ENCODE data around the gene RMDN2.
A peak's percentile ranks its signal among the peaks of the same experiment; 100 is the strongest.
"Not testable (repeated sequence)": the region's sequence is repeated elsewhere in the genome, so short reads cannot be mapped to it uniquely, and the experiment has no call there.

RMDN2 gene

DNA sequence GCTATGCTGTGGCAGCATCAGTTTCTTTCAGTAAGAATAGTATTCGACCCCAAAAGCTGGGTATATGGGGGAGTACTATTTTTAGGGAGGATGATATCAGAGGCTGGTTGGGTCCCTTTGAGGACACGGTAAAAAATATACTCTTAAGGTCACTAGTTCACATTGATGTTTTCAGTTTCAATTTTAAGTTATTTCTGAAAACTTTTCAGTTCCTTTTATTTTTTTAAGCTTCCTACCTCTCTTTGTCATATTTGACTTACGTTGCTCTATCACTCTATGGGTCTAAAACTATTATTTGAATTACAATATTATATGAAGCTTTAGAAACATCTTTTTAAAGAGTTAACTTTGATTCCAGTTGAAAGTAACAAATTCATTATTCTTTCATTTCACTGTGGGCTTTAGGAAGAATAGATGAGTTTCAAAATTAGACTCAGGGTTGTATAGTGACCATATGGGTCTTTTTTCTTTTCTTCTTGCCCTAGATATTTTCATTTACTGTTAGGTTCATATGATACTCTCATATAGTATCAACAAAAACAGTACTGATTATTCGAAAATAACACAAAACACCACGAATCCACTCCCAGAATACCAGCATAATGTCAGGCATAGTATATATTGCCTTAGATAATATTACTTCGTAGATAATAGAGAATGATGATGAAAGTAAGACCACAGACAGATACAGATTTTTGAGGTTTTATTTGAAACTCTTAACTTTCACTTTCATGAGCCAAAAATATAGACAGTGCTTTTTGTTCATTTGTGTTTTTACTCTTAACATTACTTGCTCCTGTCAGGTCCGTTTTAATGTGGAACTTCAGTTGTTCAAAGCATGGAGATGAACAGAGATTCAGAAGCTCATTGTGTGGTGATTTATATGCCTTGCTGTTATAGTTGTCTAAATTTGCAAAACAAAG lies 9.8 kb downstream of the RMDN2 start:
- DNase-seq: peak in 1 of 2 donors; percentile 26

- DNase-seq: not testable (repeated sequence)
These were observed 12.5 kb downstream of the RMDN2 start for GRCh38 chr2:37937568-37937967.

DNA sequence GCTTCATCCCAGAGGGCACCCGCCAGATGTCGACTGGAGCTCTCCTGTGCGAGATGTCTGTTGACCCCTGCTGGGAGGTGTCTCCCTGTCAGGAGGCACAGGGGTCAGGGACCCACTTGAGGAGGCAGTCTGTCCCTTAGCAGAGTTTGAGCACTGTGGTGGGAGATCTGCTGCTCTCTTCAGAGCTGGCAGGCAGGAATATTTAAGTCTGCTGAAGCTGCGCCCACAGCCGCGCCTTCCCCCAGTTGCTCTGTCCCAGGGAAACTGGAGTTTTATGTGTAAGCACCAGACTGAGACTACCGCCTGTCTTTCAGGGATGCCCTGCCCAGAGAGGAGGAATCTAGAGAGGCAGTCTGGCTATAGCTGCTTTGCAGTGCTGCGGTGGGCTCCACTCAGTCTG lies 16.2 kb downstream of the RMDN2 start:
- DNase-seq: not testable (repeated sequence)

- no peak for DNase-seq
These were observed 19.2 kb downstream of the RMDN2 start for GRCh38 chr2:37944268-37944667.

GRCh38 chr2:37947306-37947705 lies 22.2 kb downstream of the RMDN2 start:
- DNase-seq: no peak

GRCh38 chr2:37962018-37962739 lies 37.1 kb downstream of the RMDN2 start:
- DNase-seq: not testable (repeated sequence)

GRCh38 chr2:37962740-37963121 lies 37.6 kb downstream of the RMDN2 start:
- not testable (repeated sequence) for DNase-seq

- DNase-seq: not testable (repeated sequence)
These were observed 38.8 kb downstream of the RMDN2 start for GRCh38 chr2:37963901-37964300.

GRCh38 chr2:37966326-37966725 lies 41.2 kb downstream of the RMDN2 start:
- DNase-seq: no peak

- no peak for DNase-seq
These were observed 44.6 kb downstream of the RMDN2 start for GRCh38 chr2:37969731-37970130.

DNA sequence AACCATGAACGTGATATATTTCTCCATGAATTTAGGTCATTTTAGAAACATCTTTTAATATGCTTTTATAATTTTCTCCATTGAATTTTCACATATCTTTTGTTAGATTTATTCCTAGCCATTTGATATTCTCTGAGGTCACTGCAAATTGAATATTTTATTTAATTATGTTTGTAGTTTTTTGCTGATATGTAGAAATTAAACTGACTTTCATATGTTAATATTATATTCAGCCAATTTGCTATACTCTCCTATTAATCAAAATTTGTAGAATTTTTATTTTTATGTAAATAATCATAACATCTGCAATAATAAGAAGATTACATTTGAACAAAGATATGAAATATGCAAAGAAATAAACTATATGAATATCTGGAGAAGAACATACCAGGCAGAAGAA lies 46.9 kb downstream of the RMDN2 start:
- DNase-seq: no peak

GRCh38 chr2:37973615-37974353 lies 48.7 kb downstream of the RMDN2 start:
- no peak for DNase-seq

DNA sequence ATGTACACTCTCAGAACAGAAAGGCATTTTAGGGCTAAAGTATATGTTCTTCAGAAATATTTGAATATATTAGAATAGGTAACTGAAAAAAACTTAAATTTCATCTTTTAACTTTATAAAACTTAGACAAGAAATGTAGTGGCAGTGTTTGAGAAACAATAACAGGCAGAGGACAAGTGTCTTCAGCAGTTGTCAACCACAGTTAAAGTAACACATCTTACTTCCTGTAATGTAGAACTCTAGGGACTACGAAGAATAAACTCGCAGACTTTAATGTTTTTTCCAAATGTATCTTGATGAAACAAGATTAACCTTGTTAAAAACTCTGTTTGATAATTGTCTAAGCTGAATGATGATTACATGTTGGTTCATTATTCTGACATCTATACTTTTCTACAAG lies 50.7 kb downstream of the RMDN2 start:
- DNase-seq: no peak

DNA sequence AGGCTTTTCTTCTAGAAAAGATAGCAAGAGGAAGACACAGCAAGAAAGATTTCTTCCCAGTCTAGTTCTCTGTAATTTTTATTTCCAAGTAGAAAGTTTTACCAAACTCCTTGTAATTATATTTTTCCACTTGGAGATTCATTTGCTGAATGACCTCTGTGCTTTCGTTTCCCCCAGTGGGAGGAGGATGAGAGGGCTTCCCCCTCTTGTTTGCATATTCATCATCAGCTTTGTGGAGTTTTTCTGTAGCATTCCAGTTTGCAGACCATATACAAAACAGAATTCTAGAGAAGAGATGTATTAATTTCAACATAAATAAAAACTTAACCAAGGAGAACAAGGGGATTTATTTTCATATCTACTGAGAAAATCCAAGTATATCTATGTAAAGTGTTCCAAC lies 51.3 kb downstream of the RMDN2 start:
- no peak for DNase-seq

GRCh38 chr2:37982147-37982582 lies 57.1 kb downstream of the RMDN2 start:
- DNase-seq: peak; percentile 13 to 22

DNA sequence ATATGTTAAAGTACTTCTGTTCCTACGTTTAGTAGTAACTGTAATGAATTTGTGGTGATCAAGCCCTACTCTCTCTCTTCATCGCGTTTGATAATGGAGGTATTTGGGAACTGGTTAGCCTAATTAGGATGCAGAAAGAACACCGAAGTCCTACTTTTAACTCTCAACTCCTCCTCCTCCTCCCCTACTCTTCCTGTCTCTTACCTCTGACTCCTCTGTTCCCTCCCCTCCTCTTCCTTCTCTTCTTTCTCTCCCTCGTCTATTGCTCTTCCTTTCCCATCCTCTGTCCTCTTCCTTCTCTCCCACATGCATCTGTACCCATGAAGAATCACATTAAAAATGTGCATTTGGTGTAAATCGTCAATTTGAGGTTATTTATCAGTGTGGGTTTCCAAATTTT lies 57.8 kb downstream of the RMDN2 start:
- DNase-seq: no peak

- no peak for DNase-seq
These were observed 58.6 kb downstream of the RMDN2 start for GRCh38 chr2:37983719-37984118.

GRCh38 chr2:37984176-37984575 lies 59.1 kb downstream of the RMDN2 start:
- no peak for DNase-seq

DNA sequence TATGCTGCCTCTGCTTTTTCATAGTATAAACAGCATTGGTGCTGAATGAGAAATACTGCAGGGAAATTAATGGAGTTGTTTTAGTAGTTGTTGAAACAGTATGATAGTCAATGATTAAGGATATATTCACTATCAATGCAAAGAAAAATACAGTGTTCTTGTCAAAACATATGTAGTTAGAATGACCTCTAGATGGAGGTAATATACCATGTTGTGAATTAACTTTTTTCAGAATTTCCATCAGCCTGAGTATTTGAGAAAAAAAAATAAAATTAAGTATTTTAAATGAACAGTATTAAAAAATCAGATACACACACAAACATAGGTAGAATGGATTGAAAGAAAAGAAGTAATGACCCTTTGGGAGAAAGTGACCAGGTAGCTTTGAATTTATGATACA lies 59.5 kb downstream of the RMDN2 start:
- DNase-seq: no peak

DNA sequence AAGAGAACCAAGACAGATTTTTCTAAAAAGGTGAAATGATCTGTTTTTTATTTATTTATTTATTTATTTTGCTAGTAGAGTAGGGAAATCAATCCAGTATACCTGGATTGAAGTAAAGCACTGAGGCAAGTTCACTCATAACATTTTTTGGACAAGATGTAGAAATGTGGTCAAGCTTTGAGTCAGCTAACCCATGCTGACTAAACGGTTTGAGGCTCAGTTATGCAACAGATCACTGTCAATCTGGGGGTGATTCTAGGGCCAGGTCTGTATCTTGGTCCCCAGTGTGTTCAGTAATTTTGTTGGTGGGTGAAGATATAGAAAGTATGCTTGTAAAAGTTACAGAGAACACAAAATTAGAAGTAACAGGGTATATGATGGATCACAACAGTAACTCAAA lies 60.2 kb downstream of the RMDN2 start:
- no peak for DNase-seq

DNA sequence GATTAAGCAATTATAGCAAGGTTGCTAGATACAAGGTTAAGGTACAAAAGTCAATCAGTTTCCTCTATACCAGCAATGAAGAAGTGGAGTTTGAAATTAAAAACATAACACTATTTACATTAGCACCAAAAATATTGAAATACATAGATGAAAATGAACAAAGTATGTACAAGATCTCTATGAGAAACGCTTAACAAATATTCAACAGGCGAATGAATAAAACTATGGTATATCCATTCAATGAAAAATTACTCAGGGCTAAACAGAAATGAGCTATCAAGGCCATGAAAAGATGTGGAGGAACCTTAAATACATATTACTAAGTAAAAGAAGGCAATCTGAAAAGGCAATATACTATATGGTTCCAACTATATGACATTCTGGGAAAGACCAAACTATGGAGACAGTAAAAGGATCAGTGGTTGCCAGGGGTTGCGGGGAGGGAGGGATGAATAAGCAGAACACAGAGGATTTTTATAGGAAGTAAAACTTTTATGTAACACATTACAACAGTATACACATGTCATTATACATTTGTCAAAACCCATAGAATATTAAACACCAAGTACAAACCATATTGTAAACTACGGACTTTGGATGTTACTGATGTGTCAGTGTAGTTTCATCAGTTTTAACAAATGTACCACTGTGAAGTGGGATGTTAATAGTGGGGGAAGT lies 62.1 kb downstream of the RMDN2 start:
- no peak for DNase-seq

DNA sequence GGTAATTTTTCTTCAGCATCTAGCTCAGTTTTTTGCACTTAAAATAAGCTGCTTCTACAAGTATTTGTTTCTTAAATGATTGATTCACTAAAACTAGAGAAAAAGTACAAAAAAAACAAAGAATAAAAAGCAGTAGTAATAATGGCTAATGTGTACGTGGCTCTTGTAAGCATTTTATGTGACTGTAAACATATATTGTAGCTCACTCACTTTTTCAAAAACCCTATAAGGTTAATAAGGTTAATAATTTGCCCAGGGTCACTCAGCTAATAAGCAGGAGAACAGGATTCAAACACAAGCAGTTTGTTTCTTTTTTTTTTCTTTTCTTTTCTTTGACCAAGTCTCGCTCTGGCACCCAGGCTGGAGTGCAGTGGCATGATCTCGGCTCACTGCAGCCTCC lies 67.5 kb downstream of the RMDN2 start:
- no peak for DNase-seq

DNA sequence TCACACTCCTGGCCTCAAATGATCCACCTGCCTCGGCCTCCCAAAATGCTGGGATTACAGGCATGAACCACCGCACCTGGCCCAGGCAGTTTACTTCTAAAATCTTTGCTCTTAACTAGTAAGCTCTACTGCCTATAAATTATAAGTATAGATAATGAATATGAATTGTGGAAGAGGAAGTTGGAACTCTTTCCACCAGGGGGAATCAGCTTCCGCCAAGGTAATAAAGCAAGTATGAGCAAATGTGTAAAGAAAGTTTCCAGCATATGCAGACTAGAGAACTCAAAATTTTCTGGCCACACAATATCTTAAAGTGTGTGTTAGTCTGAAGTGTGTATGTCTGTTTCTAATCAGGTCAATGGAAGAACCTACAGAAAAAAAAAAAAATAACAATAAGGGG lies 68.1 kb downstream of the RMDN2 start:
- DNase-seq: no peak

All from bone marrow (tissue), 2 donors.